Fibroblast of the aortic adventitia (primary cell): Measurements from ENCODE around the gene RGS6. TPM values are rescaled to one million over a fixed set of nuclear protein-coding genes. Genes with fewer than 3 reads are reported as not detected.

Experiments used
- DNase-seq: peaks from one replicate; pipeline ENCODE4 v3.0.0-alpha.2; 2010; ENCODE audit warnings: low read depth
- H3K4me3 ChIP-seq: 2 replicates; pipeline ENCODE4 v1.5.1; 2011; ENCODE audit warnings: low read depth, mild to moderate bottlenecking, control low read depth, low read length, moderate library complexity
- total RNA-seq: library from RNA; depleted of rRNA; stranded (reverse); fragments of >200 nt; gene quantifications from 2 replicates; pipeline ENCODE4 v1.2.3, GENCODE V29; 2012; ENCODE audit warnings: low replicate concordance
- TF ChIP-seq, protein P1 (sequence below): IDR thresholded peaks from 2 replicates; pipeline ENCODE4 v1.5.1; 2011; ENCODE audit warnings: mild to moderate bottlenecking, low read length, control low read depth, inconsistent platforms; ENCODE audit not compliant: insufficient read depth

RGS6 gene
- total RNA-seq, 1 donor: not detected

DNA sequence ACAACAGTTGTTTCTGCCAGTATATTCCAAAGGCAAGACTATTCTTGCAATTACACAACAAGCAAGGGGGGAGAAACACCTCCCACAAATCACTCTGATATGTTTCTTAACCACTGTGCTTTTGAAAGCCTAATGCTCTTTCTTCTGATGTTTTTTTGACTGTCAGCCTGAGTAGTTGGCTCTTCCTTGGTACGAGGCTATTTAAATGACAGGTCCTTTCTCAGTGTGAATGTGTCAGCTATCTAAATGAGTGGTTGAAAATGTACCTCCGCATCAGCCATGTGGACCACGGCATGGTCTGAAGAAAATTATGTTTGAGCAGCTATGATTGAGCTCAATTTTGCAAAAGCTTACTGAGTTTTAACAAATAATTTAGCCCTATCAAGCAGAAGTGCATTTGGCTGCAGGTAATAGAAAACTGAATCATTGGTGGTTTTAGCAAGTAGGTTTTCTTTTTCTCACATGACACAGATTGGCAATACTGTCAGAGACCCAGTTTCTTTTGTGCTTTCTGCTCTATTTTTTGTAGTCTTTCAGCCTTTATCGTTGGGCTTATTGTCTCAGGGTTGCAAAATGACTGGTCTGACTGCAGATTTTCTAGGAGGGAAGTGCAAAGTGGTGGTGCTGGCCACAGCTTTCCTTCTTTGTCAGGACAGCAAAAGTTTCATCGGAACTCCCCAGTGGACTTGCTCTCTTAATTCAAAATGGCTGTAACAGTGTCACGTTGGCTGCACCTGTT, 162.8 kb downstream of the RGS6 start:
- TF ChIP-seq, protein P1, sequence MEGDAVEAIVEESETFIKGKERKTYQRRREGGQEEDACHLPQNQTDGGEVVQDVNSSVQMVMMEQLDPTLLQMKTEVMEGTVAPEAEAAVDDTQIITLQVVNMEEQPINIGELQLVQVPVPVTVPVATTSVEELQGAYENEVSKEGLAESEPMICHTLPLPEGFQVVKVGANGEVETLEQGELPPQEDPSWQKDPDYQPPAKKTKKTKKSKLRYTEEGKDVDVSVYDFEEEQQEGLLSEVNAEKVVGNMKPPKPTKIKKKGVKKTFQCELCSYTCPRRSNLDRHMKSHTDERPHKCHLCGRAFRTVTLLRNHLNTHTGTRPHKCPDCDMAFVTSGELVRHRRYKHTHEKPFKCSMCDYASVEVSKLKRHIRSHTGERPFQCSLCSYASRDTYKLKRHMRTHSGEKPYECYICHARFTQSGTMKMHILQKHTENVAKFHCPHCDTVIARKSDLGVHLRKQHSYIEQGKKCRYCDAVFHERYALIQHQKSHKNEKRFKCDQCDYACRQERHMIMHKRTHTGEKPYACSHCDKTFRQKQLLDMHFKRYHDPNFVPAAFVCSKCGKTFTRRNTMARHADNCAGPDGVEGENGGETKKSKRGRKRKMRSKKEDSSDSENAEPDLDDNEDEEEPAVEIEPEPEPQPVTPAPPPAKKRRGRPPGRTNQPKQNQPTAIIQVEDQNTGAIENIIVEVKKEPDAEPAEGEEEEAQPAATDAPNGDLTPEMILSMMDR: no peak
- no peak for DNase-seq
- H3K4me3 ChIP-seq: no peak overlapping the region

DNA sequence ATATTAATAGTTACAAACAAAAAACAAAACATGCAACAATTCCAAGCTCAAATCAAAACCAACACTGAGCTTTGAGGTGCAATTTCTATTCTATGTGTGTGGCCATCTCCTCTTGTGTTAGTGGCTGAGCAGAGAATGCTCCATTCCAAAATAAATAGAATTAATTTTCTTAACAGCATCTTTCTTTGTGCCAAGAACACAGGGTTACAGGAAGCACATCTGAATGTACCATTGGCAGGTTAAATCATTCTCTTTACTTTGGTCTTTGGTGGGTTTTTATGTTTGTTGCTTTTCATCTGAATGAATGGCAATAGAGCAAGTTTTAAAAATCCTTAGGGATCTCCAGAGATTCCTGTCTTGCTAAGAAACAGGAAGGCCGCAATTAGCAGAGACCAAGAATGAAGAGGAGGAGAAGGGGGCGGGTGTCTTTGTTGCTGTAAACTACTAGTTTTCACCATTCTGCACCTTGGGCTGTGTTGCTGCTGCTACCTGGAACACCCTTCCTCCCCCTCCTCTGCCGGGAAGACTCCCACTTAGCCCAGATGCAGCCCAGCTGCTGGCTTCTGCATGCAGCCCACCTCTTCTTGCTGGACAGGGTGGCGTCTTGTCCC, 165.0 kb downstream of the RGS6 start:
- no peak for DNase-seq
- H3K4me3 ChIP-seq: no peak overlapping the region
- TF ChIP-seq, protein P1: no peak

DNA sequence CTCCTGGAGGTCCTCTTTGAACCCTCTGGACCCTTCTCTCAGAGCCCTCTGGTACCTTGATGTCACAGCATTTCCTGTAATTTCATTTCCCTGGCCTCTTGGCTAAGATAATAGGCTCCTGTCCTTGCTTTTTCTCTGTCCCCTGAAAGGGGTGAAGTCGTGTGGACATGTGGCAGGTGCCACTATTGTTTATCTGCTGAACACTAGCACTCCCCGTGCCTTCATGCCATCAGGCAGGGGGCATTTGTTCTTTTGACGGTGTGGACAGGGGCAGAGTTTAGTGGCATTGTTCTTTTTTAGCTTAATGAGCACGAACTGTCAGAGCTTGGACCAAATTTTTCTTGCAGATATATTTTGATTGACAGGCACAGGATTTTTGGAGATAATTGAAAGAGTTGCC, 166.0 kb downstream of the RGS6 start:
- TF ChIP-seq, protein P1: no peak
- DNase-seq: no peak
- no peak overlapping the region for H3K4me3 ChIP-seq

DNA sequence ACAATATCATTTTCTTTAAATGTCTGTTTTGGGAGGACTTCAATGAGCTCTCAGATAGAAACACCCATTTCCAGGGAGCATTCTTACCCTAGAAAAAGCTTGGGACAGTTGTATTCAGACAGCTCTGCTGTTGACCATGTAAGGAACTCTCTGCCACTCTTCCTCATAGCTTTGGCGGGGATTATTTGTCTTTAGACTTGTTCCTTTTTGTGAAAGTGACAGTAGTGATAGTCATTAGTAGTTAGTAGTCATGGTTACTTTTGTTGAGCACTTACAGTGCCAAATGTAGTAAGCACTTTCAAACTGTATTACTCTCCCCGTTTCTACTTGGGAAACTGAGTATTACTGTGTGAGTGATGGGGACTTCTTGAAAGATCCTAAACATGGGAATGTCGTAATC, 167.3 kb downstream of the RGS6 start:
- TF ChIP-seq, protein P1: no peak
- H3K4me3 ChIP-seq: no peak overlapping the region
- no peak for DNase-seq

DNA sequence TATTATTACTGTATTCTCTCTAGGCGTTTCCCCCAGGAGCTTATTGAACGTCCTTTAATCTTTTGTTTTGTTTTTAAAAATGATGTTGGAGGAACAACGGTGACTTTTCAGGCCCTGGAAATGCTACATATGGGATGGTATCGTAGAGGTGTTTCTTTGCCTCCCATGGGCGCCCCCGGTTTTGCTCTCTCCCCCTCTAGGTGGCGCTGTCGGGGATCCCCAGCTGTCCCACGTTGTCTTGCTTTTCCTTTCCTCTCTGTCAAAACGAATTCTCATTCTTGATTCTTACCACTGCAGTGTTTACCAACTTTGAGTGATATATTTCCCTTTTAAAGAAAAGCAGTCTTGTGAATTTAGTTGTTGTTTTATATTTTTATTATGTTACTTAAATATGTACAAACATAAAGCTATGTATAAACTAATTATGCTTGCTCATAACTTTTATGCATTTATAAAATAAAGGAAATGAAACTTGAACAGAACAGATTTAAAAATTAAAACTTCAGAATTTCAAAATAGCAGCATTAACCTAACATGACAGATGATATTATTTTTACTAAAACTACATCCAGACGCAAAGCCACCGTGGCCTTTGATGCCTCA, 171.9 kb downstream of the RGS6 start:
- H3K4me3 ChIP-seq: no peak overlapping the region
- TF ChIP-seq, protein P1: no peak
- DNase-seq: no peak

DNA sequence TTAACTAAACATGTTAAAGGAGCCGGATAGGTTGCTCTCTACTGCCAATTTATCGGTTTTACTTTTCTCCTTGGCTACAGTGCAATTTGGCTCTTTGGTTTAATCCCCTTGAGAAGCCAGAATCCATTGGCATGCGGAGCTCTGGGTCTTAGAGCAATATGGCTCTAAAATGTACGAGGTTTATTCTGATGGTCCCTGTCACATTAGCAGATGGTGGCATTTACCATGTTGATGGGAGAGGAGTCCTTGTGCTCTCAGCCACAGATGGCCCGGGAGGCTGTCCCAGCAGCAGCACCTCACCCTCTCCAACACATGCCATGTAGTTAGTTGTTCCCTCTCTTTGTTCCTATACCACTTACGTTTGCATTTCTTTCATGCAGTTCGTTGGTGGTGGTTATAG, 179.7 kb downstream of the RGS6 start:
- no peak overlapping the region for H3K4me3 ChIP-seq
- TF ChIP-seq, protein P1: no peak
- DNase-seq: no peak
